Fibroblast of lung (primary cell): ENCODE data around the gene VTI1A.

Experiments
- CTCF ChIP-seq, 2 donors: IDR thresholded peaks in 1 of 2; conservative IDR thresholded peaks in 1 of 2; 1 replicate in 1 of 2; 2 replicates in 1 of 2; pipeline ENCODE4 v1.5.1; 2011 to 2012; ENCODE audit warnings: low read length in 2 of 2, control low read depth in 1 of 2, inconsistent platforms in 1 of 2, low read depth in 1 of 2, mild to moderate bottlenecking in 1 of 2
- EZH2 ChIP-seq: IDR thresholded peaks from 2 replicates; pipeline ENCODE4 v1.5.1; 2012; ENCODE audit warnings: low read length, control low read depth, mild to moderate bottlenecking; ENCODE audit errors: missing control alignments

GRCh38 chr10:112421731-112422130 lies 25.3 kb upstream of the VTI1A start:
- TF ChIP-seq CTCF (conservative IDR thresholded peaks at IDR 0.05 in 1 of 2, IDR thresholded peaks at IDR 0.05 in 1 of 2; ENCODE audit: low read depth in 1 of 2, low read length in 2 of 2) (no peak), EZH2 (no peak)
